Stimulated activated CD8-positive, alpha-beta memory T cell treated with anti-CD3 and anti-CD28 coated beads, Interleukin-15, amount 100 ng/mL, for 24 hours (primary cell): ENCODE results near the gene DHX35.
A peak's percentile ranks its signal among the peaks of the same experiment; 100 is the strongest.

Source experiments
- DNase-seq: peaks from one replicate; pipeline ENCODE4 v3.0.0-alpha.2; 2020; ENCODE audit warnings: low read depth

DHX35 gene

GRCh38 chr20:39066471-39067242, 104.5 kb downstream of the DHX35 start:
- no peak for DNase-seq

- DNase-seq: no peak
Measured at GRCh38 chr20:39067526-39068216, 105.5 kb downstream of the DHX35 start.

DNA sequence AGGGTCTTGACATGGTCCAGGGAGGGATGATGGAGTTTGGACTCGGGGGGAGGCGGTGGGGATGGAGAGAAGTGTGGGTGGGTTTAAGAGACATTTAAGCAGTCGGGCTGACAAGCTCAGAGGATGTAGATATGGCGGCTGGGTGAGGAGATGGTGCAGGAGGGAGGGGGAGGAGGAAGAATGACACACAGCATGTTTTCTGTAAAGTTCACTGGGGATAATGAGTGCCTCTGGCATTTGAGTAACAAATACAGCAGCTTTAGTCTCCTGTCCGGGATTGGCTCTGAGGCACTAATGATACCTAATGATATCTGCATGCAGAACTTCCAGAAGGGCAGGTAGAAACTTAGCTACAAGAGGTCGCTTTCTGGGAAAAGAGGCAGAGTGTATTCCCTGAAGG, 107.8 kb downstream of the DHX35 start:
- DNase-seq: no peak

GRCh38 chr20:39070484-39071231, 108.5 kb downstream of the DHX35 start:
- DNase-seq: no peak

DNA sequence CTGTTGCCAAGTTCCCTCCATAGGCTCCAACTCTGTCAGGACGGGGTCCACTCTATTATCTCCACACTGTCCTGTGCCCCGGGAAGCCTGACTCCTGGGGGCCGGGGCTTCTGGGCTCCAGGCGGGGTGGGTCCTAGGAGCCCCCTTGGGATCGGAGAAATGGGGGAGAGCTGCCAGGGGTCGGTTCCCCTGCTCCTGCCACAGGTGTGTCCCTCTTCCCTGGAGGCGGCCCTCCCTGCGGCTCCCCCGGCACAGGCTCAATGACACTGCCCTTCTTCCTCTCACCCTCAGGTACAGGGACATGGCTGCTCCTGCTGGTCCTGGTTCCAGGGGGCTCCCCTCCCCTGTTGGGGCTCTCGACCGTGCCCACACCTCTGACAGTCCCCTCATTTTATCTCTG, 110.0 kb downstream of the DHX35 start:
- DNase-seq: no peak

DNA sequence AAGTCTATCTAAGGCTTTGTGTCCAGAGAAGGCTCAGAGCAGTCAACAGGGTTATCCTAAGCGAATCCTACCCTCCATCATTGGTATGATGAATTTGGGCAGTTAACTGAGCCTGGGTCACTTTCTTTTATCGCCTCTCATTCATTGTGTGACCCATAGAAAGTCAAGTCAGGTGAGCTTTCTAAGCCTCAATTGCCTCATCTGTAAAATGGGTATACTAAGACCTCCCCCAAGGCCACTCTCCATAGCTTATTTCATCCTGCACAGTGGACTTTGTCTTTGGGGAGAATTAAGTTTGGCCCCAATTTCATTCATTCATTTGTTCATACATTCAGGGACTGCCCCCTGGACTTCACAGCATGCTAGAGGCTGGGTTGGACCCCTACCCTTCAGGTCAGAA, 110.5 kb downstream of the DHX35 start:
- no peak for DNase-seq

GRCh38 chr20:39075731-39076130, 113.6 kb downstream of the DHX35 start:
- no peak for DNase-seq

DNA sequence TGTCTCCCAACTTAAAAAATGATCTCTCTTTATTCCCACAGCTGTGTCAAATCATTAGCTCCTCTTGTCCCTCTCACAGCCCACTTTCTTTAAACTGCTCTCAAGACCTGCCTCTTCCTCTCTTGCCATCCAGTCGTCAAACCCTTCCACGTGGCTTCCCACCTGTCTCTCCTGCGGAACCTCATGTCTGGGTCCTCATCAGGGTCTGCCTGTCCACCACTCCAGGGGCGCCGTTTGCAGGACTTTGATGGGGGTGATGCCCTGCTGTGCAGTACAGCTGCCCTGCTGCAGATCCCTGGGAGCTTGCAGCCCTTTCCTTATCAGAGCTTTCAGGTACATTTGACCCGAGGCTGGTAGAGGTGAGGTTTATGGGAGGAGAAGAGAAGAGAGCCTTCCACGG, 114.8 kb downstream of the DHX35 start:
- DNase-seq: no peak

DNA sequence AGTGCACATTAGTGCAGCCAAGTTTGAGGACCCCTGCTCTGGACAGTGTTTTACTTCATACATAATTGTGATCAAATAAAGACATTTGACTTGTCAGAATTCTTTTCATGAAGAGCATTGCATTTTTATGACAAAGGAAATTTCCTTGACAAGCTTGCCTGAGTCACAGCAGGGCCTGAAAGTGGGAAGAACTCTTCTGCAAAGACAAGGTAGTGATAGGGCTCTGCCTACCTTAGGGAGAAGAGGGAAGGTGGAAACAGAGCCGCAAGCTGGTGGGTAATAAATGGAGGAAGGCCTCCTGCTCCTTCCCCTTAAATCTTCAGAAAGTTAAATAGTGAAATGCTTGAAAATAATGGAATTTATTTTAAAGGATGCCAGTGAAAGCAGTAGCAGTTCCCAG, 118.2 kb downstream of the DHX35 start:
- DNase-seq: no peak

DNA sequence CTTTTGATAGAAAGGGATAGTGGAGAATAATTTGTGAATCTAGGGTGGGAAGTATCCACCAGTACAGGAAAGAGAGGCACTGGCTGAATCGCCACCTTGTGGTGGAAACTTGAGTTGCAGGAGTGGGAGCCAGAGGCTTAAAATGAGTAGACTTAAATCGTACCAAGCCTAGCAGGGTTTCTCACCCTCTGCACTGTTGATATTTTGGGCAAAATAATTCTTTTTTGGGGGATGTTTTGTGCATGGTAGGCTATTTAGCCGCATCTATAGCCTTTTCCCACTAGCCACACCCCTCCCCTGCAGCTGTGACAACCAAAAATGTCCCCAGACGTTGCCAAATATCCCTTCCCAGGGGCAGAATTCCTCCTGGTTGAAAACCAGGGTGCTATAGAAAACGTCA, 119.1 kb downstream of the DHX35 start:
- peak; percentile 64 for DNase-seq

DNA sequence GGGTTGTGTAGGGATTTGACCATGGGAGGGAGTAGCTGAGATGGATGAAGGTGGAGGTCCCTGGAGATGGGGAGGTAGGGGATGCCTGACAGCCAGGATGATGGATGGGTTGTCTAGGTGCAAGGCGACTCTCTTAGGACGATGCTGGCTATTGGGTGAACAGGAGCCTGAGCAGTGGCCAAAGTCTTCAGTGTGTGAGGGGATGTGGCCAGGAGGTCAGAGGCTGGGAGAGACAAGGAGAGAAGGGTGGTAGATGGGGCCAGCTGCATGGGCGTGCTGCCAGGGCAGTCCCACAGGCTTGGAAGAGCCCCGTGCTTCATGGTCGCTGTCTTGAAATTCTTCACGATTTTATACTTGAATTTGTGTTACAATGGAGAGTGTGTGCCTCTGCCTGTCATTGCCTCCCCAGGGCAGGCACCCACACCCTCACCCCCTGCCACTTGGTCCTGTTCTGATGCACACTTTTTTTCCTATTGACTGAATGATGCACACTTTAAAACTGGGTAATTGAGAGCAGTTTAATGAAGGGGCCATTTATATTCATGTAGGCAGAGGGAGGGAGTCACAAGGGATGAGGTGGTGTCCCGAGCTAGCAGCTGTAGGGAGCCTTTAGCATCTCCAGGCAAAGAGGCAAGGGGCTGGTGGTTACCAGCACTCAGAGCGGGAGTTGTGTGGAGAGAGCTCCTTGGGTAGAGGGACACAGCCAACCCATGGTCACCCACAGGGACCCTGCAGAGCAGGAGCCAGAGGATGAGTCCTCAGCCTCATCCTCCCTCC, 120.7 kb downstream of the DHX35 start:
- no peak for DNase-seq

DNA sequence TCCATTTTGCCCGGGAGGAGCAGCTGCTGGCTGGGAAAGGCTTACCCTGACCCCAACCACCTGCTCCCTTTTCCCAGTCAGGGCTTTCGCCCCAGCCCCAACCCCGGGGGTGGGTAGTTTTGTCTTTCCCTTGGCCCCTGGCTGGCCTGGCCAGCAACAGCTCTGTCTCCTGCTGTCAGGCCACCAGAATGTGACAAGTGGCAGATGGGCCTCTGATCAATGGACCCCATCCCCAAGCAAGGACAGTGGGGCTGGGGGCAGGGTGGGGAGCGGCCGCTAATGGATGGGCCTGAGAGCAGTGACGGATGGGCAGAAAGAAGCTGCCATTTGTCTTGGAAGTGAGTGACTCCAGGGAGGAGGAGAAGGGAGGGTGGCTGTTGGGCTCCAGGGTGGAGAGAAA, 121.6 kb downstream of the DHX35 start:
- DNase-seq: no peak

- DNase-seq: no peak
Measured at GRCh38 chr20:39089029-39089428, 126.9 kb downstream of the DHX35 start.
